Activated naive CD8-positive, alpha-beta T cell treated with anti-CD3 and anti-CD28 coated beads for 36 hours (primary cell): ENCODE data around the gene KLHL29. TPM values are rescaled to one million over a fixed set of nuclear protein-coding genes. Genes with fewer than 3 reads are reported as not detected.

Source experiments
- DNase-seq: peaks from one replicate; pipeline ENCODE4 v3.0.0; 2021
- H3K27ac Mint-ChIP-seq: one replicate; pipeline ENCODE4 v1.8.0; 2022; ENCODE audit warnings: mild to moderate bottlenecking, moderate library complexity, mixed read lengths
- H3K27me3 Mint-ChIP-seq: one replicate; pipeline ENCODE4 v1.8.0; 2022; ENCODE audit warnings: mild to moderate bottlenecking, mixed read lengths
- H3K36me3 Mint-ChIP-seq: one replicate; pipeline ENCODE4 v1.8.0; 2021; ENCODE audit warnings: mild to moderate bottlenecking, mixed read lengths
- H3K4me1 Mint-ChIP-seq: one replicate; pipeline ENCODE4 v1.8.0; 2021; ENCODE audit warnings: mixed read lengths
- H3K4me3 Mint-ChIP-seq: one replicate; pipeline ENCODE4 v1.8.0; 2022; ENCODE audit warnings: mild to moderate bottlenecking, moderate library complexity, mixed read lengths
- H3K9me3 Mint-ChIP-seq: one replicate; pipeline ENCODE4 v1.8.0; 2022; ENCODE audit warnings: mixed read lengths
- total RNA-seq, 2 experiments: library from RNA; stranded (reverse); gene quantifications; one replicate each; pipeline ENCODE4 v1.2.3, GENCODE V29; 2021

Gene KLHL29
- total RNA-seq, 2 experiments from 2014 or later, result 1.2 to 1.5 TPM

DNA sequence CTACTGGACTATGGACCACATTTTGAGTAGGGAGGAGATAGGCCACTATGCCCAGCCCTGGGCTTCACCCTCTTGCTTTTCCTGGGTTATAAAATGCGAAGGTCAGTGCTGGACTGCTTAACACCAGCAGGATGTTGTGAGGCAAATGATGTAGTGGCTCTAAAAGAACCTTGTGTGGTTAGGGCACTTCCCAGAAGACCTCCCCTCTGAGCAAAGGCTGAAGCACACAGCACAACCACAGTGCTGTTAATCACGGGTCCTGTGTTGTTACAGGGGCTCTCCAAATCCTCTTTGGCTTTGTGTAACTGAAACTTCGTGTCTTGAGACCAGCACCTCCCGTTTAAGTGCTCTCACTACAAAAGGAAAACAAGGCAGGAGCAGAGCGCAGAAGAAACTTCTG, 166.9 kb downstream of the KLHL29 start:
- H3K27ac Mint-ChIP-seq, result no peak overlapping the region
- no peaks in the 10 kb centered on the region for H3K27me3 Mint-ChIP-seq
- H3K36me3 Mint-ChIP-seq, result no peaks in the 10 kb centered on the region
- peaks cover 6% of the 10 kb centered on the region for H3K4me1 Mint-ChIP-seq
- no peaks in the 10 kb centered on the region for H3K9me3 Mint-ChIP-seq
- DNase-seq, result no peak
- no peak overlapping the region for H3K4me3 Mint-ChIP-seq

DNA sequence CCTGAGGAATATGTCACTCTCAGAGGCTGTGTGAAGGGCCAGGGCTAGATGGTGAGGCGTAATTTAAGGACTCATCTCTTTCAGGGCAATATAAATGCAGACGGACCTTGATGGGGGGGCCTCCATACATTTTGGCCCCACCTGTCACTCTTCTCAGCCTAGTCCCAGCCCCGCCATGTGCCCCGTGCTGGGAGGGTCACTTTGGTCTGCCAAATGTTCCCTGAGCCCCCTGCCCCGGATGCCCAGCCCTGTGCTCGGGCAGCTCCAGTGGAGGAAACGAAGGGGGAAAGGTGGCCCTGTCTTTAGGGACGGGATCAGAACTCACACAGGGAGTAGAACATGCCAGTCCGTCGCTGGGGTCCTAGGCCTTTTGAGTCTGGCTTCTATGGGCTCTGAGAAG, 168.6 kb downstream of the KLHL29 start:
- H3K27me3 Mint-ChIP-seq, result no peaks in the 10 kb centered on the region
- DNase-seq, result no peak
- no peak overlapping the region for H3K4me3 Mint-ChIP-seq
- no peaks in the 10 kb centered on the region for H3K36me3 Mint-ChIP-seq
- H3K9me3 Mint-ChIP-seq, result no peaks in the 10 kb centered on the region
- peaks cover 6% of the 10 kb centered on the region for H3K4me1 Mint-ChIP-seq
- H3K27ac Mint-ChIP-seq, result no peak overlapping the region

DNA sequence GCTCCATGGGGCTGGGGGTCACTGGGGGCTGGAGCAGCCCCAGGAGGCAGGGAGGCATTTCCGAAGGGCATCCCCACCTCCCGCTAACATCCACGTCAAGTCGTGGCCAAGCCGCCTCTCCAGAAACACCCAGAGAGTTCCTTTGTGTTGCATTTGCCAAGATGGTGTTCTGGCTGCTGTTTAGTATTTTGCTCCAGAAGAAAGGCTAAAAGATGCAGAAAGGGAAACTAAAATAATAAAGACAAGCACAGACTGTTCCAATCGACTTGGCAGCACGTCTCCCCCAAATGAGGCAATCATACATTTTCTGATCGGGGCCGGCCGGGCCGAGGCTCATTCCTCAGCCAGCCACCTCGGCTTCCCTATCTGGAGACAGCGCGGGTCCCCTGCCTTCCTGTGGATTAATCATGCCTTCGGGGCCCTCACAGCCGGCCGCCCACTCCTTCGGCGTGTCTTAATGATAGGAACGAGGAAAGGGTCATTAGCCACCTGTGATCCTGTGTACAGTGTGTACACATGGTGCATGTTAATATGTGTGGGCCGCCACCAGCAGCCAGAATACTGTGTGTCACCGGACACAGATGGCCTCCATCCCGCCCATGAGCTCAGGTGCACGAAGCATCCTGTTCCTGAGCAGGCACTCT, 169.2 kb downstream of the KLHL29 start:
- H3K4me3 Mint-ChIP-seq, result no peak overlapping the region
- H3K27me3 Mint-ChIP-seq, result no peaks in the 10 kb centered on the region
- no peaks in the 10 kb centered on the region for H3K9me3 Mint-ChIP-seq
- H3K36me3 Mint-ChIP-seq, result no peaks in the 10 kb centered on the region
- no peak for DNase-seq
- peaks cover 6% of the 10 kb centered on the region for H3K4me1 Mint-ChIP-seq
- H3K27ac Mint-ChIP-seq, result no peak overlapping the region

DNA sequence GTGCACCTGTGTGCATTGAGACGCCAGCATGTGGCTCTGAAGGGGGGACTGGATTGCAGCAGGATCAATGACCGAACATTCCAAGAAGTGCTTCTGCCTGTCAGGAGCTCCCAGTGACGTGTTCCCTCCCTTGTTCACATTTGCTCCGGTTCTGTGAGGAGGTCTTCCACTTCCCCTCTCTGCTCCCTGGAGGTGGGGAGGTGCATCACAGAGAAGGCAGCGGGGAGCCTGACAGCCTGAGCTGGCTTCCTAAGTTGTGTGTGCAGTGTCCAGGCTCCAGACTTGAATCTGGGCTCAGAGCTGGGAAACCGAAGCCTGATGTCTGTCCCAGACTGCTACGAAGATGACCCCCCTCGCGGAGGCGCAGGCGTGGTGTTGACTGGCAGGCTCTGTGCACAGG, 171.0 kb downstream of the KLHL29 start:
- no peak for DNase-seq
- Mint-ChIP-seq H3K9me3 (no peaks in the 10 kb centered on the region), H3K4me3 (no peak overlapping the region), H3K4me1 (peaks cover 3% of the 10 kb centered on the region), H3K27ac (no peak overlapping the region), H3K36me3 (no peaks in the 10 kb centered on the region), H3K27me3 (no peaks in the 10 kb centered on the region)

DNA sequence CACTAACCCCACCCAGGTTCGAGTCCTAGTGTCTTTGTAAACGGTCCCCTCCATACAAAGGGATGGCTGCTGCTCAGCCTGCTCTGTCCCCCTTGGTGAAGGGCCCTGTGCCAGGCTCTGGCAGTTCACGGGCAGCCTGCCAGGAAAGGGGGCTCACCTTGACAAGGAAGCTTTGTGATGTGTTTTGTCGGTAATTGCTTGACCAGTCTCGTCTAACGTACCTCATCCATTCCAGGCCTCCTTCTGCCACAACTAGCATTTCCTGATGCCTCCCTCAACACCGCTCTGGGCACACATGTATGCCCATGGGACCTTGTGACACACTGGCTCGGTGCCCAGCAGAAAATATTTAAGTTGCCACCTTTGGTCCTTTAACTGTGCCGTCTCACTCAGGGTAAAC, 171.9 kb downstream of the KLHL29 start:
- H3K9me3 Mint-ChIP-seq, result no peaks in the 10 kb centered on the region
- no peak overlapping the region for H3K4me3 Mint-ChIP-seq
- no peak for DNase-seq
- no peaks in the 10 kb centered on the region for H3K27me3 Mint-ChIP-seq
- H3K27ac Mint-ChIP-seq, result no peak overlapping the region
- peaks cover 3% of the 10 kb centered on the region for H3K4me1 Mint-ChIP-seq
- no peaks in the 10 kb centered on the region for H3K36me3 Mint-ChIP-seq

DNA sequence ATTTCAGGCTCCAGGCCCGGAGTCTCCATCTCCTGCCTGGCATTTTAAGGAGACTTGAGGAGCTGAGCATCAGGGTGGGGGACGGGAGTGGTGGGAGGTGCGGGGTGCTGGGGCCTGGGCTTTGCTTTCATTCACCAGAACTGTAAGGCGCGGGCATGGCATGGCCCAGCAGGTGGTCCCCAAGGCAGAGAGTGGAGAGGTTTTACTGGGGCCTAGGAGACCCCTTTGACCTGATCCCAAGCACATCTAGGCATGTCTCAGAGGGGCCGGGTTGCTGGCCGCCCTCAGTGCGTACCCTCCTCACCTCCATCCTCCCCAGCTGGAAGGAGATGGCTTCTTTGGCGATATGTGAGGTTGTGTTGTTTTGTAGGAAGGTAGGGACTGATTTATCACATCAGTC, 172.5 kb downstream of the KLHL29 start:
- Mint-ChIP-seq H3K36me3 (no peaks in the 10 kb centered on the region), H3K4me1 (no peaks in the 10 kb centered on the region), H3K9me3 (no peaks in the 10 kb centered on the region), H3K4me3 (no peak overlapping the region), H3K27ac (no peak overlapping the region), H3K27me3 (no peaks in the 10 kb centered on the region)
- DNase-seq, result no peak

DNA sequence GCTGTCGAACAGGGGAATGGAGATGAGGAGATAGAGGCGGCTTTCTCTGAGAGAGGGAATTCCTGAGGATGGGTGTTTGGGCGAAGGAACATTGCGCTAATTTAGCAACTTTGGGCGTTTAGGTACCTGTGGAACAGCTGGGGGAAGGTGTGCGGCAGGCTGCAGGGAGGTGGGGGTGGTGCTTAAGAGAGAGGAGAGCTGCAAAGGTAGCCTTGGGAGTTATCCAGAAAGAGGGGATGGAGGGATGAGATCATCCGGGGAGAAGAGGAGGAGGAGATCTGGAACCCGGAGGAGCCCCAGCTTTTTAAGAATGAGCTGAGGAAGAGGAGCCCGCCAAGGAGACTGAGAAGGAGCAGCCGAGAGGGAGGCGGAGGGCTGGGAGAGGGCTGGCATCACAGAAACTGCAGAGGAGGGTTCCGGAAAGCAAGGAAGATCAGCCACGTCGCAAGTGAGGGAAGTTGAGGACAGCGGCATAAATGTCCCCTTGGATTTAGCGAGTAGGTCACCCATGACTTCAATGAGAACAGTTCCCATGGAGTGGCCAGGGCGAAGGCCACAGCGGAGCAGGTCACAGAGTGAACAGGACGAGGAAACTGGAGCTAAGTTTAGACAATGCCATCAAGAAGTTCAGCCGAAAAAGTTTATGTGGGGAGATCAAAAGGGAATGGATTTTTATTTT, 174.7 kb downstream of the KLHL29 start:
- Mint-ChIP-seq H3K9me3 (no peaks in the 10 kb centered on the region), H3K27me3 (no peaks in the 10 kb centered on the region), H3K4me1 (no peaks in the 10 kb centered on the region), H3K4me3 (no peak overlapping the region), H3K27ac (no peak overlapping the region), H3K36me3 (no peaks in the 10 kb centered on the region)
- DNase-seq, result no peak

DNA sequence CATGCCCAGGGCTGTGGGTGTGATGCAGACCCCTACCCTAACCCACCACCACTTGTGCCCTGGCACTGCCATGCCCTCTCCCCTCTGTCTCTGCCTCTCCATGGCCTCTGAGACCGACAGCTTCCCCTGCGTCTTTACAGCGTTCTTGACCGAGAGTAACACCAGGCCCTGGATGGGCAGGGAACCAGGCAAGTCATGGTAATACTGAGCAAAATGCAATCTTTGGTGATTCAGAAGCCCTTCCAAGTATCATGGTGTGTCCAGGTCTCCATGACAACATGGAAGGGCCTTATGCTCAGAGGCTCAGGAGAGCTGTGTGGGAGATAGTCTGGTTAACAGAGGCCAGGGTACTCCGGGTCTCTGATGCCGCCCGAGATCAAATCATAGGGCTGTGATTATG, 176.1 kb downstream of the KLHL29 start:
- no peaks in the 10 kb centered on the region for H3K4me1 Mint-ChIP-seq
- H3K36me3 Mint-ChIP-seq, result no peaks in the 10 kb centered on the region
- no peak overlapping the region for H3K27ac Mint-ChIP-seq
- H3K4me3 Mint-ChIP-seq, result no peak overlapping the region
- no peaks in the 10 kb centered on the region for H3K27me3 Mint-ChIP-seq
- no peak for DNase-seq
- H3K9me3 Mint-ChIP-seq, result no peaks in the 10 kb centered on the region

DNA sequence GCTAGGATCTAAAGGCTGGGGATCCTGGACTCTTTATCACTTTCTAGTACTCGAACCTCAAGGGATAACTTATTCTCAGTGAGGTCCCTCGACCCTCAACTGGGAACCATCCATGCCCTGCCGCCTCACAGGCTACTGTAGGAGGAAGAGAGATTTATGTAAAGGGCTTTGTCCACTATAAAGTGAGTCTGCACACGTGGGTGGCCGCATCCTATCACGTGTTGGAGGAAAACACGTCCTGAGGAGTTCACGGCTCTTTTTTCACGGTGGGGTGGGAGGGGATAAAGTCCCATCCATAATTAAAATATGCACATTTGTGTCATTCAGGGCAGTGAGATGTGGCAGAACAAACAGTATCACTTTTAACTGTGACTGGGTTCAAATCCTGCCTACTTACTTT, 176.6 kb downstream of the KLHL29 start:
- Mint-ChIP-seq H3K27ac (no peak overlapping the region), H3K36me3 (no peaks in the 10 kb centered on the region), H3K27me3 (no peaks in the 10 kb centered on the region), H3K4me1 (no peaks in the 10 kb centered on the region), H3K4me3 (no peak overlapping the region), H3K9me3 (no peaks in the 10 kb centered on the region)
- no peak for DNase-seq

DNA sequence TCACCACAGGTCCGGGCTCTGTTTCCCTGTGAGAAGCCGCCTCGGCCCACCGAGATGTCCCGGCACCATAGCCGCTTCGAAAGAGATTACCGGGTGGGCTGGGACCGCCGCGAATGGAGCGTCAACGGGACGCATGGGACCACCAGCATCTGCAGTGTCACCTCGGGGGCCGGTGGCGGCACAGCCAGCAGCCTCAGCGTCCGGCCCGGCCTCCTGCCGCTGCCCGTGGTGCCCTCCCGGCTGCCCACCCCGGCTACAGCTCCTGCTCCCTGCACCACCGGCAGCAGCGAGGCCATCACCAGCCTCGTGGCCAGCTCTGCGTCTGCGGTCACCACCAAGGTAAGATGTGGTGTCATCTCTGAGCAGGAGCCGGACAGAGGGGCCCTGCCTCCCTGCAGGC, 177.2 kb downstream of the KLHL29 start:
- Mint-ChIP-seq H3K36me3 (no peaks in the 10 kb centered on the region), H3K9me3 (no peaks in the 10 kb centered on the region), H3K4me3 (no peak overlapping the region), H3K27ac (no peak overlapping the region), H3K4me1 (no peaks in the 10 kb centered on the region), H3K27me3 (no peaks in the 10 kb centered on the region)
- DNase-seq, result no peak

DNA sequence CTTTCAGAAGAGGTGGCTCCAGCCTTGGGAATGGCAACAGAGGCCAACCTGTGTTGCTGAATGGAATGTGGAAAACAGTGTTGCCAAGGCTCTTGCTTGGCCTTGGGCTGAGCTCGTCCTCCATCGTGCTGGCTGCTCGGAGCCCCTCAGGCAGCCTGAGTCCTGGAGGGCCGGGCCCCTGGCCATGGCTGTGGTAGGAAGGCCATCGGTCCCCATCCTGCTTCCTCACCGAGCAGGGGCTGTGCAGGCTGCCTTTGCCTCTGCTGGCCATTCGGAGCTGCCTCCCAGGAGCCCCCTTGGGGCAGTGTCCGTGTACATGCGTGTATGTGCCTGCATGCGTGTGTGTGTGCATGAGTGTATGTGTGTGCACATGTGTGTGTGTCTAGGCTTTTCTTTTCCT, 178.2 kb downstream of the KLHL29 start:
- Mint-ChIP-seq H3K36me3 (no peaks in the 10 kb centered on the region), H3K4me1 (no peaks in the 10 kb centered on the region)

DNA sequence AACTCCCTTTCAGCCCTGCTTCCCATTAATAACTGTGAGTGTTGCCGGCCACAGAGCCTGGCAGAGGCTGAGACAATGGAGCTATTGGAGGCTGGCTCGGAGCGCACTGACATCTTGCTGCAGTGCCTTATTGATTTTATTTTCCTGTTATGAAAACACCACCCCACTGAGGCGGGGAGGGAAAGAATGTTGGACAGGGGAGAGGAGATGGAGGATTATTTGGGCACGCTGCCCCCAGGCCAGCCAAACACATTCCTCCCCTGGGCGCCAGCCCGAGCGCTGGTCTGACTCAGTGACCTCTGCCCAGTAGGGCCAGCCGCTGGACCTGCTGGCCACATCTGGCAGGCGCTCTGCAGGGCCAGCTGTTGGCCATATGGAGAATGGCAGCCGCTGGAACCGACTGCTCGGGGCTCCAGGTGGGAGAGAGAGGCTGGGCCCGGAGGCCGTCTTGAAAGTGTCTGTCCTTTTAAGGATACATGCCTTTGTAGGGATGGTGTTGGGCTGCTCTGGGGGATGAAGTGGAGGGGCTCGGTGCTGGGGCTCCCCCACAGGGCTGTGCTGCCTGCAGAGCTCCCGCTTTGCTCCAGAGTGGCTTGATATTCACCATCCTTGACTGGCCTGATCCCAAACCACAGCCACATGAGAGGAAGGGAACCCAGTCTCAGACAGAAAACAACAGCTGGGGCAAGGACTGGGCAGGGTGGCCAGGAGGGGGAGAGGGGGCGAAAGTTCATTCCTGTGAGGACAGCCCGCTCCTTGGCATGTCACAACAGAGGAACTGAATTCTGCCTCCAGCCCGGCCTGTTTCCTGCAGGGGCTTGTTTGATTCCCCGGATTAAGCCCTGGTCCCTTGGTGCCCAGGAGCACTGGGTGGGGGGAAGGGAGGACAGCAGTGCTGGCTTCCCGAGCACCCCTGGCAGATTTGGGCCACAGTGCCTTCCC, 179.0 kb downstream of the KLHL29 start:
- Mint-ChIP-seq H3K36me3 (no peaks in the 10 kb centered on the region), H3K27ac (no peak overlapping the region), H3K27me3 (no peaks in the 10 kb centered on the region), H3K4me1 (no peaks in the 10 kb centered on the region), H3K9me3 (no peaks in the 10 kb centered on the region), H3K4me3 (no peak overlapping the region)
- DNase-seq, result no peak

More for the DNA sequence above, 178.2 kb downstream of the KLHL29 start:
- Mint-ChIP-seq H3K27me3 (no peaks in the 10 kb centered on the region), H3K27ac (no peak overlapping the region), H3K9me3 (no peaks in the 10 kb centered on the region), H3K4me3 (no peak overlapping the region)
- DNase-seq, result no peak

DNA sequence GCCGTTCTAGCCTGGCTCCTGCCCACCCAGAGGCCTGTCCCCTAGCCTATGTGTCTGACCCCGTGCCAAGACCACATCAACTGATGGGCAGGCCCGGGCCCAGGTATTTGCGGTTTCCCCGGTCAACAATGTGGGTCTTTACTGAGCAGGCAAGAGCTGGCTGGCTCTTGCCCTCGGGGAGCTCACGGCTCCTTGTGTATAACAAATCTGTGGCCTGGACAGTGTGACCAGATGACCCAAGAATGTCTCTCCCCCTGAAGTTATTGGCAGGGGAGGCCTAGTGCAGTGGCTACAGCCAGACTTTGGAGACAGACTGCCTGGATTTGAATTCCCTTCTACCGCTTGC, 179.6 kb downstream of the KLHL29 start:
- DNase-seq, result no peak
- H3K4me3 Mint-ChIP-seq, result no peak overlapping the region
- H3K36me3 Mint-ChIP-seq, result no peaks in the 10 kb centered on the region
- no peak overlapping the region for H3K27ac Mint-ChIP-seq
- no peaks in the 10 kb centered on the region for H3K9me3 Mint-ChIP-seq
- H3K27me3 Mint-ChIP-seq, result no peaks in the 10 kb centered on the region
- no peaks in the 10 kb centered on the region for H3K4me1 Mint-ChIP-seq

DNA sequence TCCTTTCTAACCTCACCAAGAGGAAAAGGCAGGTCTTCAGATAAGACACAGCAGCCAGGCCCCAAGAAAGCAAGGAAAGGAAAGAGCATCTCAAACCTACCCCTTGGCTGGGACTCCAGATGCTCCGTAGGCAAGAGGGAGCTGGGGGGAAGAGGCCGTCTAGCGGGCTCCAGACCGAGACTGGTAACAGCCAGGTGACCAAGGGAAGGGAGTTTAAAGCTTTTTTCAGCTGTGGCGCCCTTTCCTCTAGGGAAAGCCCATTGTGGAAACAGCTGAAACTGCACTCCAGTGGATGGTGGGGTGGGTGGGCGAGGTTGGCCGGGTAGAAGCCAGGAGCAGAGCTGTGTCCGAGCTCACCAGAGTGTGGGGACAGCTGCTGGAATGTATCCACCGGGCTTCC, 180.4 kb downstream of the KLHL29 start:
- Mint-ChIP-seq H3K4me3 (no peak overlapping the region), H3K36me3 (no peaks in the 10 kb centered on the region), H3K4me1 (no peaks in the 10 kb centered on the region), H3K27ac (no peak overlapping the region), H3K27me3 (no peaks in the 10 kb centered on the region), H3K9me3 (no peaks in the 10 kb centered on the region)
- no peak for DNase-seq

DNA sequence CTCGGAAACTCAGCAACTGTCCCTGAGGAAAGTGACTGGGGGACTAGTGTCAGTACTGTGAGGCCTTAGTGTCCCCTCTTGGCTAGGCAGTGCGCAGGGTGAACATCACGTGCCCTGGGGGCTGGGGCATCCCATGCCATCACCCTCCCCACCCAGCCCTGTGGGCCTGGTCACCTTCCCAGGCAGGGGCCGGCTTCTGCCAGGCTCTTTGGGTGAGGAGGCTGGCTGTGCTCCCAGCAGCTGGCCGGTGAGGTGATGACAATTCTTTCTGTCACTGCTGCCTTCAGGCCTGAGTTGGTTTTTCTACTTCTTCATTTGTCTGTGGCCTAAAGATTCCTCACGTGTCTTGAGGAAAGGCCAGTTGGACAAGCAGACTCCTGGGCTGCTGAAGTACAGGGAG, 180.8 kb downstream of the KLHL29 start:
- DNase-seq, result no peak
- Mint-ChIP-seq H3K36me3 (no peaks in the 10 kb centered on the region), H3K4me1 (no peaks in the 10 kb centered on the region), H3K9me3 (no peaks in the 10 kb centered on the region), H3K27me3 (no peaks in the 10 kb centered on the region), H3K4me3 (no peak overlapping the region), H3K27ac (no peak overlapping the region)
